ENCODE data around the gene S100B.

The S100B gene

DNA sequence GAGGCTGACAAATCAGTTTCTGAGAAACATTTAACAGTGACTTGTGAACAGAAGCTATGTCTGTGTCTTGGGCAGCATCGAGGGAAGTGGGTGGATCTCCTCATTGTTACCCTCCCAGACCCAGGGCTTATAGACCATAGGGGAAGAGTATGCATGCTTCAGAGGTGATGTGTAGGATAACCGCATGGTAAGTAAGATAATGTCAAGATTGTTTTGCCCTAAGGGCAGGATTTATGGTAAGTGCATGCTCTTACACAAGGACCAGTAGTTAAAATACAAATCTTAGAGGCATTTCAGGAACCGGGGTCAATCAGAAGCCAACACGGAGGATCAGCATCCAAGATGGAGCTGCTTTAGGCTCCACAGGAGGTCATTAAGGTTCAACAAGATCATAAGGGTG lies 22.8 kb upstream of the S100B start:
- no peak for DNase-seq (ENCODE audit: low spot score)

DNA sequence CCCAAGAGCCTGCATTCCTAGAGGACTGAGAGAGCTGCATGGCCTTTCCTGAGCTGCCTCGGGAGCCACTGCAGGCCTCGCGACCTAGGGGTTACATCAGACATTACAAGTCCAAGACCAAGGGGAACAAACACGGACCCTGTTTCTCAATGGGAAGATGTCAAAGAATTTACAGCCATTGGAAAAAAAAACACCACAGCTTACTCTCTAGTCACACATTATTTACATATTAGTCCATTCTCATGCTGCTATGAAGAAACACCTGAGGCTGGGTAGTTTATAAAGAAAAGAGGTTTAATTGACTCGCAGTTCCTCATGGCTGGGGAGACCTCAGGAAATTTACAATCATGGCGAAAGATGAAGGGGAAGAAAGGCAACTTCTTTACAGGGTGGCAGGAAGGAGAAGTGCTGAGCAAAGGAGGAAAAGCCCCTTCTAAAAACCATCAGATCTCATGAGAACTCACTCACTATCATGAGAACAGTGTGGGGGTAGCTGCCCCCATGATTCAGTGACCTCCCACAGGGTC lies 22.2 kb upstream of the S100B start:
- no peak for DNase-seq (ENCODE audit: low spot score)

DNA sequence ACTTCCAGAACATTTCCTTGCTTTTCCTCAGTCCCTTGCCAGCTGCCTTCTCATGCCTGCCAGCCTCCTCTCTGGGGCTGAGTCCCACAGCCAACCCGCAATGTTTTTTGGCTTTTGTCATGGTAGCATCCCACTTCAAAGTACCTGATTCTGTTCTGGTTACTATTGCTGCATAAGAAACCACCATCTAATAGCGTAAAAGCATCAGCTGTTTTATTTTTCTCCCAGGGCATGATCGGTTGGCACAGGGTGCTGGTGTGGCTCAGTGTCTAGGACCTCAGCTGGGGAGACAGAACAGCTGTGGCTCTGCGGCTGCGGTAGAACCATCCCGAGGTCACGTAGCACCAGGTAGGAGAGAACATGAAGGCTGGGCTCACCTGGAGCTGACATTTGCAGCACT lies 21.7 kb upstream of the S100B start:
- no peak for DNase-seq (ENCODE audit: low spot score)

DNA sequence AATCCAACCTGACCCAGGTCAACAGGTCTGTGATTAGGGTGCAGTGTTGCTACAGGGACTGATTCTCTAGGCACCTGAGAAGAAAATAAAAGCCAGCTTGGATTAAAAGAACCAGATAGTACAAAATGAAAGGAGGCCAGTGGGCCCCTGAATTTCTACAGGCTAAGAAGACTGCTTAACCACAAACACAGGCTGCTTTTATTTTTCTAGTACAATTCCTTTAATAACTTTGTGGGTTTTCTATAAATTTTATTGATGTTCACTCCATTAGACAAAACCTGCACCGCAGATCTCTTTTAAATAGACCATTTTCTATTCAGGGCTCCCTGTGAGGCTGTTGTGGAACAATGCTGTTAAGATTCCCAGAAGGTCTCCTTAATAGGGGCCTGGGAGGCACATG lies 20.9 kb upstream of the S100B start:
- DNase-seq (ENCODE audit: low spot score) = no peak

DNA sequence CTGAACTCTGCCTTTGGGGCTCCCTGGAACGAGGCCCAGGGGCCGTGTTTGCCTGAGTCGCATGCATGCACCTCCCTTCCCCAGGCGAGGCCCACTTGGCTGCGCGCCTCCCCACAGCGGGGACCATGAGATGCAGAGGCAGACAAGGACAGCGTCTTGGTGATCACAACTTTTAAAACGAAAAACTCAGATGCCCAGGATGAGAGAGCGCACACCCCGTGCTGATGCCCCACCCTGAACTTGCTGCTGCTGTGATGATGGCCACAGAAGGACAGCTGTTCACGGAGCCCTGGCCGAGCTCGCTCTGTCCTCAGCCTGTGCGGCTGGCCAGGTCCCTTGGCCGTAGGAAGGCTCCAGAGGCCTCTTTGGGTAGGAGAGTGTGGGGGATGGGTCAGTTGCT lies 19.2 kb upstream of the S100B start:
- no peak for DNase-seq (ENCODE audit: low spot score)

DNA sequence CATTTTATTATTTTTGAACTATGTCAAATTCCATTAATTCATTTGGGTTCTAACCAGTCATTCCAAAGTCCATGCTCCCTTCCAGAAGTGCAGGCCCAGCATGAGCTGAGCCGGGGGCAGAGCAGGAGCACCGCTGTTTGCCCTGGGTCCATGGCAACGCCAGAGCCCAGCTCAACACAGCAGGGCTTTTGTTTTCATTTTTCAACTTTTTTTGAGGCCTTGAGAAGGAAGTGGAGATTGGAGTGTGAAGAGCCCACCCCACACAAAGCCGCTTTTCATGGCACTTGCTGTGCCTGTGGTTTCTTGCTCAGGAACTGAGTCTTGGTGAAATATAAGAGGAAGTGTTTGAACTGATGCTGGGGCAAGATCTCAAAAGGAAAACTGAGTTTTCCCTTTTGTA lies 17.3 kb upstream of the S100B start:
- no peak for DNase-seq (ENCODE audit: low spot score)

DNA sequence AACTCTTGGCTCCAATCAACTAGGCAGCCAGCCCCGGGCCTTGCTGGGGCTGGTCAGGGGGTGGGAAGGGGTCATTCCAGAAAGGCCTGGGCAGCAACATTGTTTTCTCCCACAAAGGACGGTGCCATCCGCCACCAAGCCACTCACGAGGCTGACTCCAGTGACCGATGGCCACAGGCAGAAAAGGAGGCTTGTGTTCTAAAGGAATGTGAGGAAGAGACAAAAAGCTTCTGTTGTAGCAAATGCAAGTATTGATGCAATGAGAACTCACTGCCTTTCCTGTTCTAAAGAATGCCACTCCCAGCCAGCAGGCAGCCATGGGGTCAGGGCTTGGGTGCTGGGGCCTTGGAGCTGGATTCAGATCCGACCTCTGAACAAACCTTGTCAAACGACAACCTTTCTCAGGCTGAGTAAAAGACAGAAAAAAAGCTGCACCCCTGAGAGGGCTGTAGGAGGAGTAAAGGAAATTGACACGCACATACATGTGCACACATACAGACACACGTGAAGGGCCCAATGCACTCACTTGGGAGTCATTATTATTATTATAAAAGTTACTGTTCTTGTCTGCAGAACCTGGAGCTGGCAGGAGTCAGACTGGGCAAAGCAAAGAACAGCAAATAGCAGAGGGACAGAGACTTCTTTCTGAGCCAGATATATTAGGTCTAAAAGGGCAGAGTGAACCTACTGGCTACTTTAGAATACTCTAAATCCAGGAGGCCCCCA lies 16.7 kb upstream of the S100B start:
- DNase-seq (ENCODE audit: low spot score) = no peak

DNA sequence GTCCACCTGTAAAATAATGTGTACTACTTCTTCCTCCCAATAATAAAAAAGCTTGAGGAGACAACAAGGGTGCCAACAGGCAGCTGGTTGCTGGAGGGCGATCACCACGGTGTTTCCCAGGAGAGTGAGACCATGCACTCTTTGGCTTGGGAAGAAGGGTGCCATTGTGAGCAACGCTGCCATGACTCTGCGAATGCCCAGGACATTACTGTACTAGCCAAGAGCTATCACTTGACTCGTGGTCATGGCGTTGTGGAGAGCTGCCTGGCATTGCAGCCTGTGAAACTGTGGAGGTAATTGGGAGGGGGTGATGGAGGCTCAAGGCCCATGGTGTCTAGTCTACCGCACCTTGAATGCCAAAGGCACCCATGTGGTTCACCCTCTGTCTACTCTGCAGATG lies 16.0 kb upstream of the S100B start:
- no peak for DNase-seq (ENCODE audit: low spot score)

DNA sequence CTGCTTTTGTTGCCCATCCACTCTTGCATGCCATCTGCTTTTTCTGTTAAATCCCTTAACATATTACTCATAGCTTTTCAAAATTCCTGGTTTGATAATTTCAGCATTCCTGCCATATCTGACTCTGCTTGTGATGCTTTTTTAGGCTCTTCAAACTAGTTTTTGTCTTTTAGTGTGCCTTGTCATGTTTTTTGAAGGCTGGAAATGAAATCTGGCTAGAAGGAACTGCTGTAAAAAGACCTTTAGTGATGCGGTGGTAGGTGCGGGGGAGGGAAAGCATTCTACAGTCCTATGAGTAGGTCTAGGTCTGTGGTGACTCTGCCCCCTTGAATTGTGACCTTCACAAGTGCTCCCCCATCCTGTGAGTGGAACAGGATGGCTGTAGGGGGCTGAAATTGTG lies 15.0 kb upstream of the S100B start:
- no peak for DNase-seq (ENCODE audit: low spot score)

DNA sequence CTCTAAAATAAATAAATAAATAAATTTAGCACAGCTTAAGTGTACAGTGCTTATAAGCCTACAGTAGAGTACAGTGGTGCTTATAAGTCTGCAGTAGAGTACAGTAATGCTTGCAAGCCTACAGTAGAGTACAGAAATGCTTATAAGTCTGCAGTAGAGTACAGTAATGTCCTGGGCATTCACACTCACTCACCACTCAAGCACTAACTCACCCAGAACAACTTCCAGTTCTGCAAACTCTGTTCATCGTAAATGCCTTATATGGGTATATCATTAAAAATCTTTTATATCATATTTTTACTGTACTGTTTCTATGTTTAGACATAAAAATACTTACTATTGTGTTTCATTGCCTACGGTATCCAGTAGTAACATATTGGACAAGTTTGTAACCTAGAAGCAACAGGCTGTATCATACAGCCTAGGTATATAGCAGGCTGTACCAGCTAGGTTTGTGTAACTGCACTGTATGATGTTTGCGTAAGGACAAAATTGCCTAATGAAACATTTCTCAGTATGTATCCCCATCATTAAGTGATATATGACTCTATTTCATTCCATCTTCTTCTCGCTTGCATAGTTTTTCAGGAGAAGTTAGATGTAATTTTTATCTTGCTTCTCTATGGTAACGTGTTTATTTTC lies 14.0 kb upstream of the S100B start:
- no peak for DNase-seq (ENCODE audit: low spot score)

DNA sequence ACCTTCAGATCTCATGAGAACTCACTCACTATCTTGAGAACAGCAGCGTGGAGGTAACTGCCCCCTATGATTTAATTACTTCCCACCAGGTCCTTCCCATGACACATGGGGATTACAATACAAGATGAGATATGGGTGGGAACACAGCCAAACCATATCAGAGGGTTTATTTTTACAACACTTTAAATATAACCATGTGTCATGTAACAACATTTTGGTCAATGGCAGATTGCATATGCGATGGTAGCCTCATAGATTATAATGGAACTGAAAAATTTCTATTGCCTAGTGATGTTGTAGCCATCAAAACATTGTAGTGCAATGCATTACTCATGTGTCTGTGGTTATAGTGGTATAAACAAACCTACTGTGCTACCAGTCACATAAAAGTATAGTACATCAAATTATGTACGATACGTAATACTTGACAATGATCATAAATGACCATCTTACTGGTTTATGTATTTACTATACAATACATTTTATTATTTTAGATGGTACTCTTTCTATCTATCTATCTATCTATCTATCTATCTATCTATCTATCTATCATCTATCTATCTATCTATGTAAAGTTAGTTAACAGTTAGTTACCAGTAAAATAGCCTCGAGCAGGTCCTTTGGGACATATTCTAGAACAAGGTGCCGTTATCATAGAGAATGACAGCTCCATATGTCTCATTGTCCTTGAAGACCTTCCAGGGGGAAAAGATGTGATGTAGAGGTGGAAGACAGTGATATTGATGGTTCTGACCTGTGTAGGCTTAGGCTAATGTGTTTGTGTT lies 12.6 kb upstream of the S100B start:
- DNase-seq (ENCODE audit: low spot score) = no peak

DNA sequence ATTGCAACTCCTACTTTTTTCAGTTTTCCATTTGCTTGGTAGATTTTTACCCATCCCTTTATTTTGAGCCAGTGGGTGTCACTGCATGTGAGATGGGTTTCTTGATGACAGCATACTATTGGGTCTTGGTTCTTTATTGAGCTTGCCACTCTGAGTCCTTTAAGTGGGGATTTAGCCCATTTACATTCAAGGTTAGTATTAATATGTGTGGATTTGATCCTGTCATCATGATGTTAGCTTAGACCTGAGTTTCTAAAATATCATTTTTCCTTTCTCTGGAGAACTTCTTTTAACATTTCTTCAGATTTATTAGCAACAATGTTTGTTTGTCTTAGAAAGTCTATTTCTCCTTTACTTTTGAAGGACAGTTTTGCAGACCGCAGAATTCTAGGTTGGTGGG lies 11.8 kb upstream of the S100B start:
- no peak for DNase-seq (ENCODE audit: low spot score)

DNA sequence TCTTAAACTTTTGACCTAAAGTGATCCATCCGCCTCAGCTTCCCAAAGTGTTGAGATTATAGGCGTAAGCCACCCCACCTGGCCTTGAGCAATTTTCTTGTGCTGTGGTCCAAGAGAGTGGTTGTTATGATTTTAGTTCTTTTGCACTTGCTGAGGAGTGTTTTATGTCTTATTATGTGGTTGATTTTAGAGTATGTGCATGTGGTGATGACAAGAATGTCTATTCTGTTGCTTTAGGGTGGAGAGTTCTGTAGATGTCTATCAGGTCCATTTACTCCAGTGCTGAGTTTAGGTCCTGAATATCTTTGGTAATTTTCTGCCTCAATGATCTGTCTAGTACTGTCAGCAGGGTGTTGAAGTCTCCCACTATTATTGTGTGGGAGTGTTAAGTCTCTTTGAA lies 11.2 kb upstream of the S100B start:
- no peak for DNase-seq (ENCODE audit: low spot score)

DNA sequence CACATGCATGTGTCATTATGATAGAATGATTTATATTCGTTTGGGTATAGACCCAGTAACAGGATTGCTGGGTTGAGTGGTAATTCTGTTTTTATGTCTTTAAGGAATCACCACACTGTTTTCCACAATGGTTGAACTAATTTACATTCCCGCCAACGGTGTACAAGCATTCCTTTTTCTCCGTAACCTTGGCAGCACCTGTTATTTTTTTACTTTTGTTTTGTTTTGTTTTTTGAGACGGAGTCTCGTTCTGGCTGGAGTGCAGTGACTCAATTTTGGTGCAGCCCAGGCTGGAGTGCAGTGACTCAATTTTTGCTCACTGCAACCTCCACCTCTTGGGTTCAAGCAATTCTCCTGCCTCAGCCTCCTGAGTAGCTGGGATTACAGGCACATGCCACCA lies 8.5 kb upstream of the S100B start:
- DNase-seq (ENCODE audit: low spot score) = no peak

DNA sequence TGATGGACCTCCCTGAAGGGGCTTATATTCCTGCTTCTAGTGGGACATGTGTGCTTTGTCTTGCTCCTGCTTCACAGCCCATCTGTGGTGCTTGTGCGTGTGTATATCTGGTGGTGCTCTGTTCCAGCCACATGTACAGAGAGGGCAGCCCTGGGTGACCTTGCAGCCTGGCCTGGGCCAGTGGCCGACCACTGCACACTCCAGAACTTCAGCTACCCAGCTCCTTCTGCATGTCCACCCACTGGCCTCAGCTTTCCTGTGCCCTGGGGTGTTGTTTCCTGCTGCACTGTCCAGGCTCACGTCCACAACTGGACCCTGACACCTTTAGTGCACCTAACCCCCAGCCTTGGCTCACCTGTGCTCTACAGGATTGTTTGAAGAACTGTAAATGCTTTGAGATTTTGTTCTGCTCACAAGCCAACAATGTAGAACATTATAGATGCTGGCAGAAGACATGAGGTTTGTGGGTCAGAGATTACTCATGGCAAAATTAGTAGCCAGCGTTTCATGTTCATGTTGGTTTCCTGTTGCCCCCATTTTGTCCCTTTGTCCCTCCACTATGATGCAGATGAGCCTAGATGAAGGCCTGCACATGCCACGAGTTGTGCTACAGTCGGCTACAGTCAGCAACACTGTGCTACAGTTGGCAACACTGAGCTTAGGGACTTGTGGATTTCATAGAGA lies 5.3 kb upstream of the S100B start:
- DNase-seq (ENCODE audit: low spot score) = no peak

DNA sequence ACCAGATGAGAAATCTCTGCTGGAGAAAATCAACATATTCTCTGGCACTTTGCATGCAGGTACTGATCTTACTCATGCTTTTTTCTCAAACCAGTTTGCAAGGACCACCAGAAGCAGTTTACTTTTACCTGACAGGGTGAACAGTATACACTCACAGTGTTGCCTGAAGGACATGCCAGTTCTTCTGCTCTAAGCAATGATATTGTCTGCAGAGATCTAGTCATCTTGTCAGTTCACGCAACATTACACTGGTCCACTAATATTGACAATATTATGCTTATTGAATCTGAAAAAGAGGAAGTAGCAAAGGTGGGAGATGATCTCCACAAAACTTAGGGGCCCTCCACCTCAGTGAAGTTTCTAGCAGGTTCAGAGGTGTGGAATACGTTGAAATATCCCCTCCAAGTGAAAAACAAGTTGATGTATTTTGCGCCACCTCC lies 3.8 kb upstream of the S100B start:
- DNase-seq (ENCODE audit: low spot score) = no peak

DNA sequence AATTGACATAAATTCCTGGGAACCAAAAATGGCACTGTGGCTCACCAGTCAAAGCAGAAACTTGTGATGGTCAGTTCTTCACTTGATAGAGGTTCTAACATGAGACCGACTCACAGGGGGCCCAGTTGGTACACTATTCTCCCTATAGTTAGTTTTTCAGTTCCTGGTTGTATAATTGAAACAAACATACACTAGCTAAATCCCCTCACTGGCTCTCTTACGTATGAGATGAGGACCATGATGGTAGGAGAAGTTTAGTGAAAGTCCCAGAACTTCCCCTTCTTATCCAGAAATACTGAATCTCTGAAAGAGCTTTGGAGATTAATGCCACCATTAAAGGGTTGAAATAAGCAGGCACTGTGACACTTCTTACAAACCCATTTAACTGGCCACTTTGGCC lies 2.8 kb upstream of the S100B start:
- DNase-seq (ENCODE audit: low spot score) = no peak

DNA sequence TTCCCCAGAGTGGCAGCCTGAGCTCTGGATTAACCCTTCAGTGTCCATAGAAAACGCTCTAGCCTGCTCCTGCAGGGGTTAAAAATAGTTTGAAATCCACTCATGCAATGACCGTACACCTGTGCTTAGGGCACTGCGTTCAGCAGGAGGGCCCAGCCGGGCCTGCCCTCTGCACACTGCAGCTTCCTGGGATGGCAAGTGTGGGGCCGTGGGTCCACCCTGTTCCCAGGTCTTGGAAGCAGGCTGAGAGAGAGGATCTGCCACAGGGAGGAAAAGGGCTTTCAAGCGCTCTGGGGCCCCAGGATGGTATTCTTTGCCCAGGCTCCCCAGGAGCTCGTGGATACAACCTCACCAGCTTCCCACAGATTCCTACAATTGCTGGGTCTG lies 1.5 kb upstream of the S100B start:
- no peak for DNase-seq (ENCODE audit: low spot score)

DNA sequence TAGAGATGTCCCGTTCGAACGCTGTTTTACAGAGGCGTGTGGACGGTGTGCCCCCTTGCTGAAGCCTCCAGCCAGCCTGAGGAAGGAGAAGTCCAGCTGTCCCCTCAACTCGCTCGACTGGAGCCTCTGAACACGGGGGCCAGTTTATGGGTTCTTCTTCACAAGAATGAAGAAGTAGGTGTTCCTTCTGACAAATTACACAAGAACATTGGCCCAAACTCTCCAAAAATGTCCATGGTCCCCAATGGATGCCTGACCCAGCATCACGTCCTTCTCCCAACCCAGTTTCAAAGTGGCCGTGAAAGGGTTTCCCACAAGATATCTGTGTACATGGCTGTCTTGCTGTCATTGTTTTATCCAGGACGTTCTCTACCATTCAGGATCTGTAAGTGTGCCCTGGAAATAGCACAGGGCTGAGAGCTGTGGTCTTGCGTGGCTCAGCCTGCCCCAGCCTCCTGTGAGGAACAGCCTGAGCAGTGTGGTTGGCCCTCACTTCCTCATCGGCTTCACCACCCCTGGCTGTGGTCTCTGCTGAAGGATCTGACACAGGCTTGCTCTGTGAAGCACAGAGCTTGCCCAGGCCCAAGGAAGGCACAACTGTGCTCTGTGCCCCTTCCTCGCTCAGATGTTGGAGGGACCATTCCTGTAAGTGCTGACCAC lies 1.0 kb upstream of the S100B start:
- DNase-seq (ENCODE audit: low spot score) = no peak

DNA sequence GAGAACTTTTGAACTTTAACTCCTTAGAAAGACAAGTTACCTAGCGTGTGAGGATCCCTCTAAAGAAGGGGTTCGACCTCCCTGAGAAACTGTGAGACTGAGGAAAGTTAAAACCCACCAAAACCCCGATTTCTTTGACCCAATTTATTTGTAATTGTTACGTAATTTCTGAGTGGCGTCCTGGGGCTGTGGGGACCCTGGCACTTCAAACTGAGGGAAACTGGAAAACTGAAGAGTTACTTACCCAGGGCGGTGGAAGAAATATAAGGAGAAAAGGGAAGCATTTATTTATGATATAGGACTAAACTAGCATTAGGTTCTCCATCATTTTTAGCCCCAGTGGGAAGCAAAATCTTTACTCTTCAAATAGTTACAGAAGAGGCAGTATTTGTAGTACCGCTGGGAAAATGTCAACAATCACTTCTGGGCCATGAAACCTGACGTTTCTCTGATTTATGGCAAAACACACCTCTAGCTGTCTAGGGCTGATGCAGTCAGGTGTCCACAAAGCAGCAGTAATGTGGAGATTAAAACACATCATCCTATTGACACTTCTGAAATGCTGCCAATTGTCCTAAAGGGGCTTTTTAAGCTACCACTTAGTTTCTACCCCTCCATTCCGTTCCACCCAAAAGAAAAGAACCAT lies 430 bp downstream of the S100B start:
- no peak for DNase-seq (ENCODE audit: low spot score)

DNA sequence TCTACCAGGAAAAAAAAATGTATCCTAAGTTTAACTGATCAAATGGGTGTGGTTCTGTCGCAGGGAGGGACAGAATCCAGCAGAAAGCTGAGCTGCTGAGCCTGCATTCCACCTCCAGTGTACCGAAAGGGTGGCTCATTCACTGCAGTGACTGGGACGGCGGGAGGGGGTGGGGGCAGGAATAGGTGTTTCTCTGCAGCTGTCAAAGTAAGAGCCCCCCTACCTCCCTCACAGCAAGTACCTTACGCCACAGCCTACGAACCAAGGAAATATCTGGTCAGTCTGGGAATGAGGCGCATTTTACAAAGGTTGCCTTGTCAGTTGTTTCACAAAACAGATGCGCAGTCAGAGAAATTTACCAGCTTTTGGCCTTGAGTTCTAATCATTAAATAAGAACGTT lies 1.7 kb downstream of the S100B start:
- peak; percentile 29 for DNase-seq (ENCODE audit: low spot score)
